ENCODE measurements around the gene CHD6.

GRCh38 chr20:41547221-41547620, 71.0 kb downstream of the CHD6 start:
- TF ChIP-seq CTCF (conservative IDR thresholded peaks at IDR 0.05), result no peak
- TF ChIP-seq ZFX (IDR thresholded peaks at IDR 0.05), result no peak

Measured in C4-2B (cell line).